HepG2 (cell line): ENCODE data around the gene GLYAT. TPM values are rescaled to one million over a fixed set of nuclear protein-coding genes. Genes with fewer than 3 reads are reported as not detected.

Source experiments
- CBX5 ChIP-seq: sonication (generic); formaldehyde crosslinking; IDR thresholded peaks from 2 replicates; pipeline ENCODE4 v1.4.0; 2020; ENCODE audit warnings: missing genetic modification reagents, borderline replicate concordance
- CENPX ChIP-seq: sonication (generic); formaldehyde crosslinking; IDR thresholded peaks from 2 replicates; pipeline ENCODE4 v1.9.0; 2021; ENCODE audit warnings: mild to moderate bottlenecking, missing genetic modification reagents, moderate library complexity
- FOXA3 ChIP-seq: IDR thresholded peaks from 2 replicates; pipeline ENCODE4 v1.6.1; 2016; ENCODE audit warnings: missing genetic modification reagents, missing compliant biosample characterization
- MED1 ChIP-seq: sonication (generic); formaldehyde crosslinking; IDR thresholded peaks from 2 replicates; pipeline ENCODE4 v1.4.0; 2020; ENCODE audit warnings: missing genetic modification reagents
- NFYC ChIP-seq: IDR thresholded peaks from 2 replicates; pipeline ENCODE4 v1.6.1; 2016; ENCODE audit warnings: missing genetic modification reagents, missing compliant biosample characterization
- SP4 ChIP-seq: sonication (generic); formaldehyde crosslinking; IDR thresholded peaks from 2 replicates; pipeline ENCODE4 v1.8.1; 2023; ENCODE audit warnings: mild to moderate bottlenecking, missing genetic modification reagents
- SRSF4 ChIP-seq: fragments of 200-400 bp; formaldehyde crosslinking; IDR thresholded peaks from one replicate; pipeline ENCODE4 v1.6.1; 2018; ENCODE audit warnings: mild to moderate bottlenecking, low read depth, low read length, moderate library complexity; ENCODE audit not compliant: poor library complexity, severe bottlenecking
- ZFP82 ChIP-seq: sonication (generic); formaldehyde crosslinking; IDR thresholded peaks from 2 replicates; pipeline ENCODE4 v1.5.1; 2020; ENCODE audit warnings: mild to moderate bottlenecking, missing genetic modification reagents, borderline replicate concordance
- ZNF282 ChIP-seq: fragments of 450-650 bp; IDR thresholded peaks from 2 replicates; pipeline ENCODE4 v1.6.1; 2018; ENCODE audit not compliant: partially characterized antibody
- polyA plus RNA-seq, 8 experiments: library from polyadenylated mRNA; depleted of rRNA in 3 of 8; stranded (reverse) in 7 of 8; unstranded in 1 of 8; fragments of >200 nt; fragmentation: Illumina TruSeq in 4 of 8; extraction: Trizol in 4 of 8; gene quantifications; 2 replicates each; pipeline versions ENCODE4 v1.2.1 to v1.2.3, GENCODE V29; 2011 to 2016; ENCODE audit warnings: low read depth in 4 of 8, missing spikeins in 1 of 8, mixed read lengths in 1 of 8; ENCODE audit not compliant: insufficient read depth in 1 of 8
- total RNA-seq, 5 experiments: library from RNA; depleted of rRNA; stranded (reverse); fragments of >200 nt; fragmentation: Illumina TruSeq; extraction: Trizol; gene quantifications; 2 replicates each; pipeline ENCODE4 v1.2.3, GENCODE V29; 2016; ENCODE audit warnings: low read depth in 1 of 5
- TF ChIP-seq, protein P1 (sequence below): sonication (generic); formaldehyde crosslinking; IDR thresholded peaks from 2 replicates; pipeline ENCODE4 v1.4.0; 2020; ENCODE audit warnings: missing genetic modification reagents
- TF ChIP-seq, protein P2 (sequence below): IDR thresholded peaks from 2 replicates; pipeline ENCODE4 v1.6.1; 2016; ENCODE audit warnings: low read depth

Gene GLYAT
- total and polyA plus RNA-seq, 2 of the 13 experiments (the other 11 are each of a cell fraction or from before 2014, with no cell fraction given): not detected

DNA sequence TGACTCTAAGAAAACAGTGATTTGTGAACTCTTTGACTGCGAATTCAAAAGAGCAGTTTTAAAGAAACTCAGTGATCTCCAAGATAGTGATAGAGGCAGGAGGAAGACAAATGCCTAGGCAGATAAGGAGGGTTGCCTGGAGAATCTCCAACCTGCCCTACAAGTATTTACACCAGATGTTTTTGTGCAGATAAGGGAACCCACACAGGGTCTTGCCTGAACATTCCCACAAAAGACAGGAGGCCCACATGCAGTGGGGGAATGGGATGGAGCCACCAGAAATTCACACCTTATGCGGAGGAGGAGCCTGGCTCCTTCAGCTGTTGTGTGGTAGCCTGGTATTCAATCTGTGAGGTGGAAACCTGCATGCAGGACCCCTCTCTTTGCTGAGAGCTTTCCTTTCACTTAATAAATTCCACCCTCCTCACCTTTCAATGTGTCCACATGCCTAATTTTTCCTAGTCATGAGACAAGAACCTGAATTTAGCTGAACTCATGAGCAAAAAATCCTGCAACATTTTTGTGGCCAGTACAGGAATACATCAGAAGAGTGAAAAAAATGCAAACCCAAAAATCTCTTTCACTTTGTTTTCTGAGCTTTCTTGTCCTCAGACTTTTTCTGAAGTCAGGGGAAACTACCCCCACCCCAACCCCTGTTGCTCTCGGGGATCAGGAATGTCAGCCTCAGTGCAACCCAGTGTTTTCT lies 8.1 kb upstream of the GLYAT start (continued):
- TF ChIP-seq, protein P1, sequence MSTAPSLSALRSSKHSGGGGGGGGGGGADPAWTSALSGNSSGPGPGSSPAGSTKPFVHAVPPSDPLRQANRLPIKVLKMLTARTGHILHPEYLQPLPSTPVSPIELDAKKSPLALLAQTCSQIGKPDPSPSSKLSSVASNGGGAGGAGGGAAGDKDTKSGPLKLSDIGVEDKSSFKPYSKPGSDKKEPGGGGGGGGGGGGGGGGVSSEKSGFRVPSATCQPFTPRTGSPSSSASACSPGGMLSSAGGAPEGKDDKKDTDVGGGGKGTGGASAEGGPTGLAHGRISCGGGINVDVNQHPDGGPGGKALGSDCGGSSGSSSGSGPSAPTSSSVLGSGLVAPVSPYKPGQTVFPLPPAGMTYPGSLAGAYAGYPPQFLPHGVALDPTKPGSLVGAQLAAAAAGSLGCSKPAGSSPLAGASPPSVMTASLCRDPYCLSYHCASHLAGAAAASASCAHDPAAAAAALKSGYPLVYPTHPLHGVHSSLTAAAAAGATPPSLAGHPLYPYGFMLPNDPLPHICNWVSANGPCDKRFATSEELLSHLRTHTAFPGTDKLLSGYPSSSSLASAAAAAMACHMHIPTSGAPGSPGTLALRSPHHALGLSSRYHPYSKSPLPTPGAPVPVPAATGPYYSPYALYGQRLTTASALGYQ (CRISPR knock-in tag): no peak
- TF ChIP-seq SRSF4: no peak
- TF ChIP-seq, protein P2, sequence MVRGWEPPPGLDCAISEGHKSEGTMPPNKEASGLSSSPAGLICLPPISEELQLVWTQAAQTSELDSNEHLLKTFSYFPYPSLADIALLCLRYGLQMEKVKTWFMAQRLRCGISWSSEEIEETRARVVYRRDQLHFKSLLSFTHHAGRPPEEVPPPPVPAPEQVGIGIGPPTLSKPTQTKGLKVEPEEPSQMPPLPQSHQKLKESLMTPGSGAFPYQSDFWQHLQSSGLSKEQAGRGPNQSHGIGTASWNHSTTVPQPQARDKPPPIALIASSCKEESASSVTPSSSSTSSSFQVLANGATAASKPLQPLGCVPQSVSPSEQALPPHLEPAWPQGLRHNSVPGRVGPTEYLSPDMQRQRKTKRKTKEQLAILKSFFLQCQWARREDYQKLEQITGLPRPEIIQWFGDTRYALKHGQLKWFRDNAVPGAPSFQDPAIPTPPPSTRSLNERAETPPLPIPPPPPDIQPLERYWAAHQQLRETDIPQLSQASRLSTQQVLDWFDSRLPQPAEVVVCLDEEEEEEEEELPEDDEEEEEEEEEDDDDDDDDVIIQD (CRISPR knock-in tag): no peak
- no peak for TF ChIP-seq MED1
- no peak for TF ChIP-seq ZNF282
- TF ChIP-seq ZFP82 (CRISPR knock-in tag): no peak
- TF ChIP-seq SP4 (CRISPR knock-in tag): no peak
- no peak for TF ChIP-seq CENPX (CRISPR knock-in tag)
- no peak for TF ChIP-seq NFYC (CRISPR knock-in tag)
- no peak for TF ChIP-seq FOXA3 (CRISPR knock-in tag)
- no peak for TF ChIP-seq CBX5 (CRISPR knock-in tag)
- TF ChIP-seq, all 625 proteins: peak for 0
